HepG2 (cell line): Measurements from ENCODE around the gene SYNGR1. TPM values are rescaled to one million over a fixed set of nuclear protein-coding genes. Genes with fewer than 3 reads are reported as not detected.

Experiments used
- BRCA1 ChIP-seq: sonication (generic); formaldehyde crosslinking; IDR thresholded peaks from 2 replicates; pipeline ENCODE4 v1.4.0; 2020; ENCODE audit warnings: missing genetic modification reagents
- CEBPG ChIP-seq: IDR thresholded peaks from 2 replicates; pipeline ENCODE4 v1.6.1; 2016
- FOXA3 ChIP-seq: IDR thresholded peaks from 2 replicates; pipeline ENCODE4 v1.6.1; 2016; ENCODE audit warnings: missing genetic modification reagents, missing compliant biosample characterization
- GABPA ChIP-seq, 2 experiments: IDR thresholded peaks; 2 replicates each; pipeline ENCODE4 v1.6.1; 2011 to 2016; ENCODE audit warnings: low read depth in 2 of 2, low read length in 1 of 2, missing biosample characterization in 1 of 2, missing genetic modification characterization in 1 of 2
- GFI1 ChIP-seq: sonication (generic); formaldehyde crosslinking; IDR thresholded peaks from 2 replicates; pipeline ENCODE4 v1.5.0; 2020; ENCODE audit warnings: missing genetic modification reagents, mild to moderate bottlenecking, borderline replicate concordance
- KAT8 ChIP-seq: IDR thresholded peaks from 2 replicates; pipeline ENCODE4 v1.6.1; 2016; ENCODE audit warnings: missing genetic modification reagents, missing compliant biosample characterization
- MAFF ChIP-seq: IDR thresholded peaks from 2 replicates; pipeline ENCODE4 v1.6.1; 2011; ENCODE audit warnings: low read depth, low read length, improper control_type of control experiment
- MED13 ChIP-seq: sonication (generic); formaldehyde crosslinking; IDR thresholded peaks from 2 replicates; pipeline ENCODE4 v1.5.0; 2020; ENCODE audit warnings: missing genetic modification reagents
- PTBP1 ChIP-seq: fragments of 200-400 bp; formaldehyde crosslinking; IDR thresholded peaks from 2 replicates; pipeline ENCODE4 v1.6.1; 2018; ENCODE audit warnings: low read length, low read depth; ENCODE audit not compliant: poor library complexity, severe bottlenecking
- RAD21 ChIP-seq: fragments of 450-650 bp; formaldehyde crosslinking; IDR thresholded peaks from 2 replicates; pipeline ENCODE4 v1.5.0; 2020; ENCODE audit warnings: mild to moderate bottlenecking
- RARA ChIP-seq: IDR thresholded peaks from 2 replicates; pipeline ENCODE4 v1.6.1; 2016; ENCODE audit warnings: missing genetic modification reagents, missing compliant biosample characterization
- SMAD3 ChIP-seq: sonication (generic); formaldehyde crosslinking; IDR thresholded peaks from 2 replicates; pipeline ENCODE4 v1.4.0; 2020; ENCODE audit warnings: missing genetic modification reagents
- SP140L ChIP-seq: sonication (generic); formaldehyde crosslinking; IDR thresholded peaks from 2 replicates; pipeline ENCODE4 v1.4.0; 2020; ENCODE audit warnings: missing genetic modification reagents, borderline replicate concordance
- ZBTB21 ChIP-seq: sonication (generic); formaldehyde crosslinking; IDR thresholded peaks from 2 replicates; pipeline ENCODE4 v1.4.0; 2020; ENCODE audit warnings: missing genetic modification reagents
- ZBTB40 ChIP-seq, 2 experiments: fragments of 450-650 bp in 1 of 2; sonication (generic) in 1 of 2; formaldehyde crosslinking in 1 of 2; IDR thresholded peaks; 2 replicates each; pipeline versions ENCODE4 v1.6.1 to v1.8.0; 2016 to 2022; ENCODE audit warnings: antibody characterized with exemption in 1 of 2, mild to moderate bottlenecking in 1 of 2, missing genetic modification reagents in 1 of 2
- ZNF138 ChIP-seq: sonication (generic); formaldehyde crosslinking; IDR thresholded peaks from 2 replicates; pipeline ENCODE4 v1.5.0; 2020; ENCODE audit warnings: mild to moderate bottlenecking, low read depth, missing genetic modification reagents
- ZNF816 ChIP-seq: sonication (generic); formaldehyde crosslinking; IDR thresholded peaks from 2 replicates; pipeline ENCODE4 v1.8.0; 2022; ENCODE audit warnings: missing genetic modification reagents, mild to moderate bottlenecking, borderline replicate concordance
- polyA plus RNA-seq, 8 experiments: library from polyadenylated mRNA; depleted of rRNA in 3 of 8; stranded (reverse) in 7 of 8; unstranded in 1 of 8; fragments of >200 nt; fragmentation: Illumina TruSeq in 4 of 8; extraction: Trizol in 4 of 8; gene quantifications; 2 replicates each; pipeline versions ENCODE4 v1.2.1 to v1.2.3, GENCODE V29; 2011 to 2016; ENCODE audit warnings: low read depth in 4 of 8, missing spikeins in 1 of 8, mixed read lengths in 1 of 8; ENCODE audit not compliant: insufficient read depth in 1 of 8
- total RNA-seq, 5 experiments: library from RNA; depleted of rRNA; stranded (reverse); fragments of >200 nt; fragmentation: Illumina TruSeq; extraction: Trizol; gene quantifications; 2 replicates each; pipeline ENCODE4 v1.2.3, GENCODE V29; 2016; ENCODE audit warnings: low read depth in 1 of 5

Gene SYNGR1
- total and polyA plus RNA-seq, 2 of the 13 experiments (the other 11 are each of a cell fraction or from before 2014, with no cell fraction given), result 0.27 to 2.7 TPM

GRCh38 chr22:39319284-39320022, 30.3 kb upstream of the SYNGR1 start, which contains the start of gene RPL3 (continued):
- TF ChIP-seq ZBTB40 (IDR thresholded peaks at IDR 0.05) (no peak), ZBTB40 (CRISPR knock-in tag; IDR thresholded peaks at IDR 0.05) (peak; percentile 58), GABPA (IDR thresholded peaks at IDR 0.05; ENCODE audit: low read depth, low read length) (peak; percentile 80), GABPA (CRISPR knock-in tag; IDR thresholded peaks at IDR 0.05; ENCODE audit: low read depth) (peak; percentile 96), ZNF816 (CRISPR knock-in tag) (peak; percentile 85; the same call in 1 of the 2 replicates), KAT8 (peak; percentile 91; the same call in 1 of the 2 replicates), PTBP1 (no peak), GFI1 (CRISPR knock-in tag) (peak; percentile 57), RAD21 (CRISPR knock-in tag) (peak; percentile 52; the same call in 1 of the 2 replicates), RARA (CRISPR knock-in tag) (no peak; the same call in 1 of the 2 replicates), CEBPG (CRISPR knock-in tag) (0 out of 2 replicates have a peak, but pooled peaks have one; percentile 46), ZBTB21 (peak; percentile 90), MAFF (peak; percentile 19; the same call in 1 of the 2 replicates), FOXA3 (CRISPR knock-in tag) (peak; percentile 66), MED13 (CRISPR knock-in tag) (peak; percentile 75; the same call in 1 of the 2 replicates), ZNF138 (CRISPR knock-in tag) (peak; percentile 64; the same call in 1 of the 2 replicates), BRCA1 (CRISPR knock-in tag) (no peak), SP140L (CRISPR knock-in tag) (peak; percentile 22; the same call in 1 of the 2 replicates), SMAD3 (peak; percentile 77)
